SHP77 (cell line): ENCODE measurements around the gene THAP5.
"Not testable (repeated sequence)": the region's sequence is repeated elsewhere in the genome, so short reads cannot be mapped to it uniquely, and the experiment has no call there.

ENCODE experiments used
- DNase-seq, 2 experiments: peaks; one replicate each; lab custom pipeline; 2025; lab: John Stamatoyannopoulos, UW

The THAP5 gene

GRCh38 chr7:108584211-108584610 is 14.7 kb upstream of the THAP5 start:
- DNase-seq: no peak

- DNase-seq: no peak
Measured at GRCh38 chr7:108581655-108582491, 12.4 kb upstream of the THAP5 start.

- no peak for DNase-seq
Measured at GRCh38 chr7:108580298-108580697, 10.8 kb upstream of the THAP5 start.

- no peak for DNase-seq
Measured at GRCh38 chr7:108578937-108579336, 9.4 kb upstream of the THAP5 start.

- no peak for DNase-seq
Measured at GRCh38 chr7:108576116-108576515, 6.6 kb upstream of the THAP5 start.

GRCh38 chr7:108575156-108575555 is 5.7 kb upstream of the THAP5 start:
- DNase-seq: no peak

- DNase-seq: no peak
Measured at GRCh38 chr7:108572480-108572879, 3.0 kb upstream of the THAP5 start.

- DNase-seq: peak; percentile 6 to 8
Measured at GRCh38 chr7:108570146-108570755, 745 bp upstream of the THAP5 start.

- no peak for DNase-seq
Measured at GRCh38 chr7:108568801-108569380, 615 bp downstream of the THAP5 start.

- no peak for DNase-seq
Measured at GRCh38 chr7:108565987-108566386, 3.5 kb downstream of the THAP5 start.

GRCh38 chr7:108561047-108561619 is 8.4 kb downstream of the THAP5 start:
- no peak for DNase-seq

GRCh38 chr7:108559253-108559652 is 10.3 kb downstream of the THAP5 start:
- no peak for DNase-seq

GRCh38 chr7:108557617-108558016 is 11.9 kb downstream of the THAP5 start:
- no peak for DNase-seq

- no peak for DNase-seq
Measured at GRCh38 chr7:108557191-108557590, 12.3 kb downstream of the THAP5 start.

GRCh38 chr7:108556665-108557064 is 12.8 kb downstream of the THAP5 start:
- DNase-seq: not testable (repeated sequence)

- not testable (repeated sequence) for DNase-seq
Measured at GRCh38 chr7:108548141-108548896, 21.2 kb downstream of the THAP5 start.

- DNase-seq: no peak
Measured at GRCh38 chr7:108541478-108541877, 28.0 kb downstream of the THAP5 start.

GRCh38 chr7:108538685-108539084 is 30.8 kb downstream of the THAP5 start:
- DNase-seq: not testable (repeated sequence)

GRCh38 chr7:108538236-108538635 is 31.3 kb downstream of the THAP5 start:
- not testable (repeated sequence) for DNase-seq

- DNase-seq: no peak
Measured at GRCh38 chr7:108537229-108537628, 32.3 kb downstream of the THAP5 start.

GRCh38 chr7:108535744-108536143 is 33.8 kb downstream of the THAP5 start:
- DNase-seq: no peak

- DNase-seq: no peak
Measured at GRCh38 chr7:108535257-108535656, 34.2 kb downstream of the THAP5 start.
